ENCODE data around the gene OR51D1.

GRCh38 chr11:4610258-4610935 lies 26.9 kb upstream of the OR51D1 start:
- no peak for TF ChIP-seq CTCF (IDR thresholded peaks at IDR 0.05; ENCODE audit: poor library complexity)
- TF ChIP-seq EZH2 (IDR thresholded peaks at IDR 0.05; ENCODE audit: borderline replicate concordance) = no peak

Data from hepatocyte (in vitro differentiated cells).